Heart right ventricle (tissue), 16 donors: ENCODE measurements around the gene VPS25. TPM values are rescaled to one million over a fixed set of nuclear protein-coding genes. Genes with fewer than 3 reads are reported as not detected.

ENCODE experiments used
- ATAC-seq, 8 donors: fragments of 200-7000 bp; cut with Tn5 transposase; one replicate each; pipeline ENCODE4 v1.9.1; 2020; ENCODE audit warnings: mild to moderate bottlenecking in 8 of 8, moderate library complexity in 8 of 8, moderate number of reproducible peaks in 1 of 8
- DNase-seq, 2 donors: peaks; one replicate each; pipeline ENCODE4 v3.0.0-alpha.2; 2020
- H3K27ac ChIP-seq, 10 donors: fragments of 200-600 bp; sonication (generic) in 2 of 10; one replicate each; pipeline versions ENCODE4 v1.5.0 to v1.8.0; 2020 to 2022; ENCODE audit warnings: mild to moderate bottlenecking in 3 of 10
- H3K27me3 ChIP-seq, 7 donors: fragments of 200-600 bp; one replicate each; pipeline ENCODE4 v1.8.0; 2021 to 2022; ENCODE audit warnings: mild to moderate bottlenecking in 2 of 7
- H3K36me3 ChIP-seq, 9 donors: fragments of 200-600 bp; sonication (generic) in 1 of 9; one replicate each; pipeline versions ENCODE4 v1.5.0 to v1.8.0; 2020 to 2022; ENCODE audit warnings: mild to moderate bottlenecking in 2 of 9
- H3K4me1 ChIP-seq, 9 donors: fragments of 200-600 bp; sonication (generic) in 1 of 9; one replicate each; pipeline versions ENCODE4 v1.5.0 to v1.8.0; 2020 to 2022; ENCODE audit warnings: mild to moderate bottlenecking in 4 of 9
- H3K4me3 ChIP-seq, 10 donors: fragments of 200-600 bp; sonication (generic) in 2 of 10; one replicate each; pipeline versions ENCODE4 v1.5.0 to v1.8.0; 2020 to 2022; ENCODE audit warnings: mild to moderate bottlenecking in 7 of 10, moderate library complexity in 2 of 10
- H3K9me3 ChIP-seq, 11 donors: fragments of 200-600 bp in 10 of 11; sonication (generic) in 2 of 11; one replicate each; pipeline versions ENCODE4 v1.5.0 to v1.8.0; 2013 to 2022; ENCODE audit warnings: mild to moderate bottlenecking in 2 of 11, control low read depth in 1 of 11, moderate library complexity in 1 of 11
- CTCF ChIP-seq, 9 donors: fragments of 200-600 bp; sonication (generic) in 2 of 9; IDR thresholded peaks; one replicate each; pipeline versions ENCODE4 v1.5.0 to v1.8.0; 2021 to 2022; ENCODE audit warnings: antibody characterized with exemption in 9 of 9, mild to moderate bottlenecking in 5 of 9, moderate library complexity in 1 of 9
- WGBS, 2 donors: extraction: QIAGEN DNeasy Blood & Tissue Kit; methylation state at CpG; one replicate each; pipeline ENCODE4 v1.1.7; 2013; ENCODE audit warnings: inconsistent platforms in 1 of 2; 5-methylcytosine and 5-hydroxymethylcytosine counted together
- intact Hi-C, 10 donors: fragments of 100-400 bp; cut with DNase I; formaldehyde crosslinking; loops; one replicate each; pipeline versions ENCODE4 v1.11.1 to v1.14.2; 2022
- polyA plus RNA-seq, 2 donors: library from polyadenylated mRNA; stranded (reverse); fragments of 200-250 nt; gene quantifications; one replicate each; pipeline ENCODE4 v1.2.3, GENCODE V29; 2013
- total RNA-seq, 10 donors: library from RNA; stranded (reverse); fragmentation: NEBNext Ultra II Directional in 3 of 10; extraction: Animal tissue kit (Norgen Biotek cat#: 25700) in 3 of 10; gene quantifications; one replicate each; pipeline versions ENCODE4 v1.2.1 to v1.2.4, GENCODE V29; 2021 to 2023
- donor health status: Arrhythmogenic right ventricular cardiomyopathy.
- donor health status: ischemic (EF 13 %, LVEDD 7.1; RV severe dilation, severe dysfunction).
- donor health status: healthy with polysubstance abuse.
- donor health status: DM: no; HTN: yes; CAD: no.
- donor health status: DM: no; HTN: no; CAD: no.
- donor health status: ischemic (EF 25% LVEDD 6.9; RV normal size, moderate dysfunction).
- donor health status: ischemic (EF 25% LVEDD 5.7; RV mildly dilated, moderate dysfunction).
- donor health status: healthy.
- donor health status: DM: yes; HTN: yes; CAD: no.
- donor health status: Ischemic cardiomyopathy.
- donor health status: ischemic (EF 35%, LVEDD 5.7; RV mildly dilated, moderate dysfunction).
- donor health status: nonischemic (EF 11% LVEDD 7.7; RV severe dilation, severe dysfunction).
- donor health status: DM: yes; HTN: yes; CAD: no.
- donor health status: PGD.
- donor health status: ischemic (EF 29% LVEDD 5.4; RV normal size, mild dysfunction).
- donor health status: nonischemic (EF 23%, LVEDD 6.1; RV moderate dilation, normal function).

The VPS25 gene
- total and polyA plus RNA-seq, 12 donors, result 28.0 to 80.9 (median 37.3) TPM

DNA sequence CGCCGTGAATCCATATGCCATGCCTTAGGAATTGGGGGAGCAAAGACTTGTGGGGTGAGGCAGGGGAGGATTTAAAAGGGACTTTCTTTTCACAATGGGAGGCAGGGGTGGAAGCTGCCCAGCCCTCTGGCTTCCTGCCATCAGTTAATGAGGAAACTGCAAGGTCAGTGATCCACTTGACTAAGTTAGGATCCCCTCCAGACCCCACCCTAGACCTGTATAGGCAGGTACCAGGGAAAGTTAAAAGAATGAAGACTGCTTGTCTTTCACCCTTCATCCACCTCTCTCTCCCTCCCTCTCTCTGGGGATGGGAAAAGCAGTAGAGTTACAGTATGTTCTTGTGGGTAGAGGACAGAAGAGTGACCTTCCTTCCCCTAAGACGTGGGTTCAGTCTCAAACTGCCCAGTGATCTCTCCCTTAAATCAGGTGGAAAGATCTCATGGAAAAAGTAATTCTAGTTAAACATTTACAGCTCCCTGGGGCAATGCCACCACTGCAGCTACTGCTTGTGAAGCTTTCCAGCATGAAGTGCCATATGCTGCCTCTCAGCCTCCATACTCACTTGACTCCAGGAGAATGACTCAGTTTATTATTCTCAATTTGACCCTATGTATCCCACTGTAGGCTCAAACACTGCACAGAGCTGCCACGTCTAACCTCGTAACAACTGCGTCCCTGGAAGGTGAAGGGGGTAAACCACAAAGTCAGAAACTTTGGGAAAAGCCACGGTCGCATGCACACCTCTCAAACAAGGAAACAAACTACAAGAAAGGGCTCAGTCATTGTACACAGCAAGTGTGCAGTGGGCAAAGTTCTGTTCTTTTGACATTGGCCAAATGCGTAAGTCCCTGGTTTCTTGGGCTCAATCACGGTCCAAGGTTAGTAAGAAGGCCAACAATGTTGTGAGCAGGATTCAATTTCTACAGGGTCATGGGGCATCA is 24.1 kb downstream of the VPS25 start:
- H3K9me3 ChIP-seq, result no peaks in the 10 kb centered on the region
- intact Hi-C loops, result loop anchor here in 1 of 10 donors (10.0 kb wide), 1 partner anchor 193 kb away; the partner anchor contains the start of genes RETREG3 and TUBG1
- 81 to 86% methylated on average over 10 of the region's 10 CpGs for WGBS, 2 donors

DNA sequence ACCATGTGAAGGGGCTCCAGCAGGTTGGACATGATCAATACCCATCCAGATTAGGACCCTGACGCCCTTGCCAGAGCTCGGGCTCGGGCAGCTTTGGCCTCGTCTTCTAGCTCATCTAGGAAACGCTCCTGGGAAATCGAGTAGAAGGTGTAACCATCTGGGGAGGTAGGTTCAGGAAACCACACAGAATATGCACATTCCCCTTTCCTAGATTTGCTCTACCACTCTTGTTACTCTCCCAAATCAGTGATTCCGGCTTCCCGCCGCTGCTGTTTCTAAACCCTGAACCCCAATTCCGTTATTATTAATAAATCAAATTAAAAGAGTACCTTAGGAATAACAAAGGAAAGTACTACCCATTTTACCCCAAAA is 24.7 kb downstream of the VPS25 start:
- Histone ChIP-seq H3K4me3 (peak overlapping the region; percentile 68 to 96 (median 88)), H3K36me3 (peaks cover 0 to 19% (median 4%) of the 10 kb centered on the region in 9 donors), H3K27me3 (no peaks in the 10 kb centered on the region), H3K9me3 (no peaks in the 10 kb centered on the region), H3K27ac (peak overlapping the region; percentile 40 to 91 (median 78)), H3K4me1 (peaks cover 0 to 23% (median 17%) of the 10 kb centered on the region in 9 donors)
- 22 to 23% methylated on average over 10 of the region's 10 CpGs for WGBS, 2 donors
- intact Hi-C loops, result loop anchor here in 1 of 10 donors (10.0 kb wide), 1 partner anchor 193 kb away; the partner anchor contains the start of genes RETREG3 and TUBG1
- ATAC-seq (no peak), DNase-seq (no peak)
- TF ChIP-seq CTCF (IDR thresholded peaks at IDR 0.05), result no peak

More for the DNA sequence above, 24.1 kb downstream of the VPS25 start:
- Histone ChIP-seq H3K27me3 (no peaks in the 10 kb centered on the region), H3K27ac (peak overlapping the region in 4 of 10 donors; percentile 77 to 91 (median 82)), H3K4me1 (peaks cover 0 to 23% (median 17%) of the 10 kb centered on the region in 9 donors), H3K4me3 (peak overlapping the region; percentile 68 to 96 (median 88)), H3K36me3 (peaks cover 0 to 19% (median 4%) of the 10 kb centered on the region in 9 donors)
- DNase-seq (no peak), ATAC-seq (no peak)
- no peak for TF ChIP-seq CTCF (IDR thresholded peaks at IDR 0.05)

GRCh38 chr17:42798383-42799380 is 25.4 kb downstream of the VPS25 start, which contains the start of the genes CNTD1 and COA3:
Gene CNTD1, plus strand, starts transcription at chr17:42798861. Its CDS starts 207 bp downstream, at chr17:42799068.
Gene COA3, minus strand, starts transcription at chr17:42798704. Its CDS starts 23 bp downstream, at chr17:42798681.
- H3K4me1 ChIP-seq, result peaks cover 0 to 23% (median 17%) of the 10 kb centered on the region in 9 donors
- no peaks in the 10 kb centered on the region for H3K27me3 ChIP-seq
- 26% methylated on average over 66 of the region's 66 CpGs for WGBS, 2 donors
- TF ChIP-seq CTCF (IDR thresholded peaks at IDR 0.05), result peak in 2 of 9 donors; percentile 4 to 16
- peak within 1 kb of the TSS; percentile 68 to 96 (median 88) for H3K4me3 ChIP-seq
- ATAC-seq (peak; percentile 93 to 99 (median 98)), DNase-seq (peak; percentile 87)
- no peaks in the 10 kb centered on the region for H3K9me3 ChIP-seq
- peak within 1 kb of the TSS; percentile 40 to 91 (median 78) for H3K27ac ChIP-seq
- intact Hi-C loops, result loop anchor here in 1 of 10 donors (10.0 kb wide), 1 partner anchor 194 kb away; the partner anchor contains the start of genes RETREG3 and TUBG1
- peaks cover 0 to 19% (median 4%) of the 10 kb centered on the region in 9 donors for H3K36me3 ChIP-seq
